Central memory CD8-positive, alpha-beta T cell (primary cell): ENCODE measurements around the gene CENPN.

Experiments used
- ATAC-seq: fragments of 150-1000 bp; cut with Tn5 transposase; replicated peaks from 2 replicates; pipeline ENCODE4 v1.10.0; 2022; ENCODE audit warnings: mild to moderate bottlenecking, moderate FRiP score, moderate number of reproducible peaks; ENCODE audit not compliant: poor library complexity, severe bottlenecking; ENCODE audit errors: extremely low read depth
- DNase-seq, 2 donors: peaks; one replicate each; pipeline ENCODE4 v3.0.0; 2021; ENCODE audit warnings: low spot score in 2 of 2
- H3K27ac Mint-ChIP-seq: one replicate; pipeline ENCODE4 v1.8.0; 2022; ENCODE audit warnings: low read depth, mild to moderate bottlenecking, moderate library complexity, mixed read lengths
- H3K27me3 Mint-ChIP-seq: one replicate; pipeline ENCODE4 v1.8.0; 2022; ENCODE audit warnings: mixed read lengths
- H3K36me3 Mint-ChIP-seq: one replicate; pipeline ENCODE4 v1.8.0; 2022; ENCODE audit warnings: mild to moderate bottlenecking, moderate library complexity, mixed read lengths; ENCODE audit not compliant: insufficient read depth
- H3K4me1 Mint-ChIP-seq: one replicate; pipeline ENCODE4 v1.8.0; 2022; ENCODE audit warnings: mixed read lengths
- H3K4me3 Mint-ChIP-seq: one replicate; pipeline ENCODE4 v1.8.0; 2022; ENCODE audit warnings: mild to moderate bottlenecking, moderate library complexity, mixed read lengths
- H3K9me3 Mint-ChIP-seq: one replicate; pipeline ENCODE4 v1.8.0; 2022; ENCODE audit warnings: mixed read lengths

The CENPN gene

GRCh38 chr16:81012974-81013373 lies 6.0 kb downstream of the CENPN start:
- peaks cover 4% of the 10 kb centered on the region for H3K4me1 Mint-ChIP-seq
- DNase-seq (no peak), ATAC-seq (no peak)
- H3K36me3 Mint-ChIP-seq, result peaks cover 15% of the 10 kb centered on the region
- no peaks in the 10 kb centered on the region for H3K27me3 Mint-ChIP-seq
- H3K4me3 Mint-ChIP-seq, result no peak overlapping the region
- no peaks in the 10 kb centered on the region for H3K9me3 Mint-ChIP-seq
- no peak overlapping the region for H3K27ac Mint-ChIP-seq

DNA sequence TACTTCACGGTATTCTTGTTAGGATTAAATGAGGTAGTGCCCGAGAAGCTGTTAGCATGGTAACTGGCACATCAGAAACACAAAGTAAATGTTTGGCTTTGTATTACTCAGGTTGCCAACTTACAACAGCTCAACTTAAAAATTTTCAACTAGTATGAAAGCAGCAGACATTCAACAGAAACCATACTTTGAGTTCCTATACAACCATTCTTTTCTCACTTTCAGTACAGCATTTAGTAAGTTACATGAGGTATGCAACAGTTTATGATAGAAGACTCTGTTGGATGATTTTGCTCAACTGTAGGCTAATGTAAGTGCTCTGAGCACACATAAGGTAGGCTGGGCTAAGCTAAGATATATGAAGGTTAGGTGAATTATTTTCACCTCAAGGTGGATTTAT lies 7.7 kb downstream of the CENPN start:
- H3K9me3 Mint-ChIP-seq, result no peaks in the 10 kb centered on the region
- H3K27ac Mint-ChIP-seq, result no peak overlapping the region
- no peaks in the 10 kb centered on the region for H3K27me3 Mint-ChIP-seq
- DNase-seq (no peak), ATAC-seq (no peak)
- H3K36me3 Mint-ChIP-seq, result peaks cover 18% of the 10 kb centered on the region
- peaks cover 4% of the 10 kb centered on the region for H3K4me1 Mint-ChIP-seq
- no peak overlapping the region for H3K4me3 Mint-ChIP-seq

DNA sequence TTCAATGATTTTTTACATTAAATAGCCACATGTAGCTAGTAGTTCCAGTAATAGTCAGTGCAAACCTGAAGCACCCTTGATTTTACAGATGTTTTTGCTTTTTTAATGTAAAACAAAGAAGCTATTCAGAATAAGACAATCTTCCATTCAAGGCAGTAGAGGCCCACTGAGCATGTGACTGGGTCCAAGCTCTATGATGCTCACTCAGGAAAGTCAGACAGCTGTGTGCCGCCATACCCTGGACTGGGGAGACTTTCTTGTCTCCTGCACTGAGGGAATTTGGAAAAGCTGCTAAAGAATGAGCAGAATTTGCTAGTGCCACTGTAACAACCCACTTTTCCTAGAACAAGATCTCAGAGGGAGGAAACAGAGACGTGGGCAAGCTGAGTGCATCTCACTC lies 11.5 kb downstream of the CENPN start:
- peaks cover 4% of the 10 kb centered on the region for H3K4me1 Mint-ChIP-seq
- no peak for ATAC-seq
- no peak overlapping the region for H3K4me3 Mint-ChIP-seq
- peaks cover 17% of the 10 kb centered on the region for H3K36me3 Mint-ChIP-seq
- no peaks in the 10 kb centered on the region for H3K9me3 Mint-ChIP-seq
- DNase-seq, result no peak
- no peak overlapping the region for H3K27ac Mint-ChIP-seq
- H3K27me3 Mint-ChIP-seq, result no peaks in the 10 kb centered on the region

- H3K4me1 Mint-ChIP-seq, result no peaks in the 10 kb centered on the region
- no peaks in the 10 kb centered on the region for H3K27me3 Mint-ChIP-seq
- DNase-seq (no peak), ATAC-seq (no peak)
- H3K36me3 Mint-ChIP-seq, result peaks cover 7% of the 10 kb centered on the region
- H3K9me3 Mint-ChIP-seq, result no peaks in the 10 kb centered on the region
- no peak overlapping the region for H3K27ac Mint-ChIP-seq
- no peak overlapping the region for H3K4me3 Mint-ChIP-seq
Measured at GRCh38 chr16:81026429-81026828, 19.4 kb downstream of the CENPN start.

- Mint-ChIP-seq H3K27ac (no peak overlapping the region), H3K4me1 (no peaks in the 10 kb centered on the region), H3K36me3 (peaks cover 6% of the 10 kb centered on the region), H3K4me3 (no peak overlapping the region), H3K27me3 (no peaks in the 10 kb centered on the region), H3K9me3 (no peaks in the 10 kb centered on the region)
- ATAC-seq, result no peak
- no peak for DNase-seq
Measured at GRCh38 chr16:81029930-81030604, 23.1 kb downstream of the CENPN start.

DNA sequence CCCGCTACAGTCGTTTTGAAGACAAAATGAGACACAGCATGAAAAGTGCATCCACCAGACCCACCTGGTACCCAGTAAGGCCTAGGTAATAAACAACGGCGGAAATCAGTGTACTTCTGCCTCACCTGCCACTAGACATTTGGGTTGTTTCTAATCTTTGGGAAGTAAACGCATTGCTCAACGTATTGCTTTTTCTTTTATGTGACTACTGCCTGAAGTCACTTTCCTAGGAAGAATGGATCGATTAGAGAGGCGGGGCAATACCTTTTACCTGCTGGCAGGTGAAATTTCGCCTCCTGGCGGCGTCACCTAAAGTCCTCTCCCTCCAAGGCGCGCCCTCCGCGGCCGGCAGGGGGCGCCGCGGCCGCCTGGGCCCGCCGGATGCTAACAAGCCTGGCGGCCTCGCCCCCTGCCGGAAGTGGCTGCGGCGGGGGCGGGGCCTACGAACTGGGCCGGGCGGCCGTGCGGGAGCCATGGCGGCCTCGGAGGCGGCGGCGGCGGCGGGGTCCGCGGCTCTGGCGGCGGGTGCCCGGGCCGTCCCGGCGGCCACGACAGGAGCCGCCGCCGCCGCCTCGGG lies 28.5 kb downstream of the CENPN start, which contains the start of gene ATMIN:
Gene ATMIN, plus strand, starts transcription at position 445 of the 577 bp plus-strand sequence. Its CDS starts 29 bp downstream, at position 474.
- Mint-ChIP-seq H3K27ac (peak within 1 kb of the TSS; percentile 74), H3K36me3 (peaks cover 1% of the 10 kb centered on the region), H3K4me1 (peaks cover 26% of the 10 kb centered on the region), H3K27me3 (no peaks in the 10 kb centered on the region), H3K4me3 (peak within 1 kb of the TSS; percentile 77), H3K9me3 (no peaks in the 10 kb centered on the region)
- DNase-seq (peak; percentile 74 to 81), ATAC-seq (peak; percentile 98)

DNA sequence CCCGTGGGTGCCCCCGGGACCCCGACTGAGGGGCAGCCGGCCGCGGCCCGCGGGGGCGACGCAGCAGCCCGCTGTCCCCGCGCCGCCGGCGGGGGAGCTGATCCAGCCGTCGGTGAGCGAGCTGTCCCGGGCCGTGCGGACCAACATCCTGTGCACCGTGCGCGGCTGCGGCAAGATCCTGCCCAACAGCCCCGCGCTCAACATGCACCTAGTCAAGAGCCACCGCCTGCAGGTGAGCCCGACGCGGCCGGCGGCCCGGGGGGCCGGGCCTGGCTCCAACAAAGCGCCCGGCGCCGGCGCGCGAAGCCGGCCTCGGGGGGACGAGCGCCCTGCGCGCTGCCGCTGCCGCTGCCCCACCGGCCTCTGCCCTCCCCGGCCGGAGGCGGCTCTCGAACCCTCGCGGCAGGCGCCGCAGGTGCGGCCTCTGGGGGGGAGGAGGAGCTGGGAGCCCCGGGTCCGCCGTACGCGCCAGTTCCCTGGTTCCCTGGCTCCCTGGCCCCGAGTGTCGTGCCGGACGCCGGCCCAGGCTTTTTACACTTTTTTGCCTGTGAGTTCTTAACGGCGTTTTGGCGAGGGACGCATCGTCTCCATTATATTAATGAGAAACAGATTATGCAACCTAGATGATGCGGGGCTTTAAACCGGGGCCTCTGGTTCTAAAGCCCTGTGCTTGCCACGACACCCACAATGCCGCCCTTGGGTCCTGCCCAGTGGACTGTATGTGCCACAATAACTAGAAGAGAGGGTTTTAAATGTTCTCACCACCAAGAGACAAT lies 29.1 kb downstream of the CENPN start:
- Mint-ChIP-seq H3K27me3 (no peaks in the 10 kb centered on the region), H3K4me1 (peaks cover 30% of the 10 kb centered on the region), H3K9me3 (no peaks in the 10 kb centered on the region), H3K36me3 (peaks cover 3% of the 10 kb centered on the region), H3K4me3 (peak overlapping the region; percentile 77), H3K27ac (peak overlapping the region; percentile 74)
- ATAC-seq (peak; percentile 68), DNase-seq (peak in 1 of 2 donors; percentile 21)

DNA sequence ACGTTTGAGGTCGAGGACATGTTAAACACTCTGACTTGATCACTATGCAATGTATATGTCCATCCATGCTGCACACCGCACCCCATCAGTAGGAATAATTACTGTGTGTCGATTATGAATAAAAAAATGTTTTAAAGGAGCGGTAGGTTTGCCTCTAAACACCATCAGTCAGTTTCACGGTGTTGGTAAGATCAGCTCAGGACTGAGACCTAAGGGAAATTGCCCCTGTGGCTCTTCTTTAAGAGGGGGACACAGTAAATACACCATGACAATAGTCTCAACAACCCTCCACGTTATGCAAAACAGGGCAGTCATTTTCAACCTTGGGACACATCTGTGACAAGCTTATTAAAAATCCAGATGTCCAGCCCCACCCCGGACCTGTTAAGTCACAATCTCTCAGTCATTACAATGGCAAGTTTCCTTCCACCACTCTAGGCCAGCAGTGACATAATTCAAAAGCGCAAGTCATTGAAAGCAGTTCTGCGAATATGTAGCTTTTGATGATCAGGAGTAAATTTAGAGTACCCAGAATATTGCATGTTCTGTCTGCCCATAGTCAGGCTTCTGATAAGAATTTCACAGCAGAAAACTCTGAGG lies 29.8 kb downstream of the CENPN start:
- peak overlapping the region; percentile 77 for H3K4me3 Mint-ChIP-seq
- H3K4me1 Mint-ChIP-seq, result peaks cover 30% of the 10 kb centered on the region
- H3K27ac Mint-ChIP-seq, result peak overlapping the region; percentile 74
- no peaks in the 10 kb centered on the region for H3K9me3 Mint-ChIP-seq
- ATAC-seq (no peak), DNase-seq (no peak)
- H3K36me3 Mint-ChIP-seq, result peaks cover 3% of the 10 kb centered on the region
- no peaks in the 10 kb centered on the region for H3K27me3 Mint-ChIP-seq

DNA sequence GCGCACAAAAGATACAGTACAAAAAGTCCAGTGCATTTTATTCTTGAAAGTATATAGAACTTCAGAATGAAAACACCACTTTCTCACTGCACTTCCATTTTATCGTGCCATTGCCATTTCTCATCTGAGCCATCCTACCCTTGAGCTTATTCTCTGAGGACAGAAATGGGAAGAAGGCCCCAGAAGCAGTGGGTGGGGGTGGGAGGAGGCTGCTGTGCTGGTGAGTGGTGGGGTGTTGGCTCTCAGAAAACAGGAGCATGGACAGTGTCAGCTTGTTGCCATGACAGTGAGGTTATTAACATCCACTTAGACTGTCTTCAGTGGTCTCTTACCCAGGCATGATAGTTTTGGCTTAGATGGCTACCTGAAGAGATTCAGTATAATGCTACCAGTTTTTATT lies 33.1 kb downstream of the CENPN start:
- Mint-ChIP-seq H3K27ac (no peak overlapping the region), H3K4me3 (no peak overlapping the region), H3K9me3 (no peaks in the 10 kb centered on the region), H3K4me1 (peaks cover 30% of the 10 kb centered on the region), H3K27me3 (no peaks in the 10 kb centered on the region), H3K36me3 (peaks cover 26% of the 10 kb centered on the region)
- no peak for DNase-seq
- ATAC-seq, result no peak

GRCh38 chr16:81040842-81041241 lies 33.8 kb downstream of the CENPN start:
- Mint-ChIP-seq H3K27ac (no peak overlapping the region), H3K4me3 (no peak overlapping the region), H3K9me3 (no peaks in the 10 kb centered on the region), H3K4me1 (peaks cover 30% of the 10 kb centered on the region), H3K27me3 (no peaks in the 10 kb centered on the region), H3K36me3 (peaks cover 30% of the 10 kb centered on the region)
- no peak for DNase-seq
- no peak for ATAC-seq

GRCh38 chr16:81041696-81042095 lies 34.7 kb downstream of the CENPN start:
- Mint-ChIP-seq H3K27ac (no peak overlapping the region), H3K4me1 (peaks cover 27% of the 10 kb centered on the region), H3K4me3 (no peak overlapping the region), H3K9me3 (no peaks in the 10 kb centered on the region), H3K36me3 (peaks cover 30% of the 10 kb centered on the region), H3K27me3 (no peaks in the 10 kb centered on the region)
- no peak for DNase-seq
- no peak for ATAC-seq

GRCh38 chr16:81042821-81043220 lies 35.8 kb downstream of the CENPN start:
- Mint-ChIP-seq H3K9me3 (no peaks in the 10 kb centered on the region), H3K36me3 (peaks cover 30% of the 10 kb centered on the region)

More at GRCh38 chr16:81042821-81043220, 35.8 kb downstream of the CENPN start:
- no peak for ATAC-seq
- peaks cover 16% of the 10 kb centered on the region for H3K4me1 Mint-ChIP-seq
- H3K27me3 Mint-ChIP-seq, result no peaks in the 10 kb centered on the region
- H3K27ac Mint-ChIP-seq, result no peak overlapping the region
- H3K4me3 Mint-ChIP-seq, result no peak overlapping the region
- no peak for DNase-seq
